GM12892 (cell line): ENCODE results near the gene GDPD5.

ENCODE experiments used
- POLR2A ChIP-seq: IDR thresholded peaks from 2 replicates; pipeline ENCODE4 v1.6.1; 2011; ENCODE audit warnings: low read depth, low read length, control low read depth
- POLR2AphosphoS5 ChIP-seq: IDR thresholded peaks from 2 replicates; pipeline ENCODE4 v1.6.1; 2011; ENCODE audit warnings: low read depth, low read length, control low read depth
- TAF1 ChIP-seq: IDR thresholded peaks from 2 replicates; pipeline ENCODE4 v1.6.1; 2011; ENCODE audit warnings: low read depth, mild to moderate bottlenecking, control low read depth, low read length, borderline replicate concordance

- TF ChIP-seq POLR2AphosphoS5, result no peak
- no peak for TF ChIP-seq POLR2A
- no peak for TF ChIP-seq TAF1
These were observed 32.1 kb downstream of the GDPD5 start for GRCh38 chr11:75493626-75494025.
